Measurements from ENCODE around the gene CENPT.

The CENPT gene

GRCh38 chr16:67882374-67883145, 35.1 kb upstream of the CENPT start:
- no peak overlapping the region for H3K4me3 ChIP-seq (ENCODE audit: low read depth, low read length)
- no peak for DNase-seq (ENCODE audit: low read depth)
- no peak for TF ChIP-seq CTCF (conservative IDR thresholded peaks at IDR 0.05; ENCODE audit: low read depth, low read length)

DNA sequence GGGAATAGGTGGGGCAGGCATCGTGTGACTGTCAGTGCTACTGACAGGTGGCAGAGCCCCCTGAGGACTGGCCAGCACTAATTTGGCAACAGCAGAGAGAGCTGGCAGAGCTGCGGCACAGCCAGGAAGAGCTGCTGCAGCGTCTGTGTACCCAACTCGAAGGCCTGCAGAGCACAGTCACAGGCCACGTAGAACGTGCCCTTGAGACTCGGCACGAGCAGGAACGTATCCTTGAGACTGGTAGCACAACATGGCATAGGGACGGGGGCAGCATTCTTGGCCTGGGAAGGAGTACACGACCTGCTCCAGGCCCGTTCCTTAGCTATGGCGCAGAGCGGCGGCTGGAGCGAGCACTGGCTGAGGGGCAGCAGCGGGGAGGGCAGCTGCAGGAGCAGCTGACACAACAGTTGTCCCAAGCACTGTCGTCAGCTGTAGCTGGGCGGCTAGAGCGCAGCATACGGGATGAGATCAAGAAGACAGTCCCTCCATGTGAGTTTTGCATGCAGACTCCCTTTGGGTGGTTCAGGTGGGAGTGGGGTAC, 34.2 kb upstream of the CENPT start:
- no peak for TF ChIP-seq CTCF (conservative IDR thresholded peaks at IDR 0.05; ENCODE audit: low read depth, low read length)
- no peak overlapping the region for H3K4me3 ChIP-seq (ENCODE audit: low read depth, low read length)
- DNase-seq (ENCODE audit: low read depth) = no peak

GRCh38 chr16:67880584-67880983, 33.1 kb upstream of the CENPT start:
- TF ChIP-seq CTCF (conservative IDR thresholded peaks at IDR 0.05; ENCODE audit: low read depth, low read length) = no peak
- H3K4me3 ChIP-seq (ENCODE audit: low read depth, low read length) = no peak overlapping the region
- DNase-seq (ENCODE audit: low read depth) = no peak

DNA sequence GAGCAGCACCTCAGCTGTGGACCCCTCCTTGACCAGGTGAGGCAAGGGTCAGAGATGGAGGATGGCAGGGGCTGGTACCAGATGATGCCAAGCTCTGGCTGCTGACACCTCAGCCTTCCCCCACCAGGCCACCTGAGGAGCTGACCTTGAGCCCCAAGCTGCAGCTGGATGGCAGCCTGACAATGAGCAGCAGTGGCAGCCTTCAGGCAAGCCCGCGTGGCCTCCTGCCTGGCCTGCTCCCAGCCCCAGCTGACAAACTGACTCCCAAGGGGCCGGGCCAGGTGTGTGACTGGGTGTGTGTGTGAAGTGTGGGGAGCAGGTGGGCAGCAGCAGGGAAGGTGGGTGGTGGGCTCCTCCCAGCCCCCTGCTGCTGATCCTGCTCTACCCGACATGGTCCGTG, 32.4 kb upstream of the CENPT start:
- no peak for TF ChIP-seq CTCF (conservative IDR thresholded peaks at IDR 0.05; ENCODE audit: low read depth, low read length)

DNA sequence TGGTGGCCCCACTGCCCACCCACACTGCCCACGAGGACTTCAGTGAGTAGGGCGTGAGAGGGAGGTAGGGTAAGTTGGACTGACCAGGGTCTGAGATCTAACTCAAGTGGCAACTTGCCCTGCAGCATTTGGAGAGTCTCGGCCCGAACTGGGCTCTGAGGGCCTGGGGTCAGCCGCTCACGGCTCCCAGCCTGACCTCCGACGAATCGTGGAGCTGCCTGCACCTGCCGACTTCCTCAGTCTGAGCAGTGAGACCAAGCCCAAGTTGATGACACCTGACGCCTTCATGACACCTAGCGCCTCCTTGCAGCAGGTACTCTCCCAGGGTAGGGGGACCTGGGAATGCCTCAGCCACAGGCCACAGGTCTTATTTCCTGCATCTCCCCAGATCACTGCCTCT, 32.0 kb upstream of the CENPT start:
- DNase-seq (ENCODE audit: low read depth) = no peak
- TF ChIP-seq CTCF (conservative IDR thresholded peaks at IDR 0.05; ENCODE audit: low read depth, low read length) = no peak
- H3K4me3 ChIP-seq (ENCODE audit: low read depth, low read length) = no peak overlapping the region

More for the DNA sequence above, 32.4 kb upstream of the CENPT start:
- no peak for DNase-seq (ENCODE audit: low read depth)
- no peak overlapping the region for H3K4me3 ChIP-seq (ENCODE audit: low read depth, low read length)

DNA sequence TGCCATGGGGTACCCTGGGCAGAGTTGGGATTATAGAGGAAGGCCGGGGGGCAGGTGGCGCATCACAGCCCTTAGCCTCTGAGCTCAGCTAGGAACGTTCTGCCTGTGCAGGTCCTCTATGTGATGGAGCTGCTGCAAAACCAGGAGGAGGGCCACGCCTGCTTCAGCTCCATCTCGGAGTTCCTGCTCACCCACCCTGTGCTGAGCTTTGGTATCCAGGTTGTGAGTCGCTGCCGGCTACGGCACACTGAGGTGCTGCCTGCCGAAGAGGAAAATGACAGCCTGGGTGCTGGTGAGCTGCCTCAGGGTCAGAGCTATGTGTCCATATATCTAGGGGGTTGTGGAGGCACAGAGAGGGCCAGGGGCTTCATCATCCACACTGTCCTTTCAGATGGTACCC, 31.4 kb upstream of the CENPT start:
- TF ChIP-seq CTCF (conservative IDR thresholded peaks at IDR 0.05; ENCODE audit: low read depth, low read length) = no peak
- no peak for DNase-seq (ENCODE audit: low read depth)
- no peak overlapping the region for H3K4me3 ChIP-seq (ENCODE audit: low read depth, low read length)

DNA sequence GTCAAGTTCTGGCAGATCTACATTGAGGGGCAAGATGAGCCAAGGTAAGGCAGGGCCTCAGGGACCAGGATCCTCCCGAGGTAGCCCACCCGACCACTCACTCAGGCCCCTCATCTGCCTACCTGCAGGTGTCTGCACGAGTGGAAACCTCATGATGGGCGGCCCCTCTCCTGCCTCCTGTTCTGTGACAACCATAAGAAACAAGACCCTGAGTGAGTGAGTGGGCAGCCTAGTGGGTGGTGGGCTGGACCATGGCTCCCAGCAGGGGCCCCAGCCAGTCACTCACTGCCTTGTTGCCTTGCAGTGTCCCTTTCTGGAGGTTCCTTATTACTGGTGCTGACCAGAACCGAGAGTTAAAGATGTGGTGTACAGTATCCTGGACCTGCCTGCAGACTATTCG, 30.7 kb upstream of the CENPT start:
- no peak for TF ChIP-seq CTCF (conservative IDR thresholded peaks at IDR 0.05; ENCODE audit: low read depth, low read length)
- no peak overlapping the region for H3K4me3 ChIP-seq (ENCODE audit: low read depth, low read length)
- no peak for DNase-seq (ENCODE audit: low read depth)
